ENCODE data around the gene PTPRQ.

The PTPRQ gene

GRCh38 chr12:80701388-80701787 is 257.4 kb downstream of the PTPRQ start:
- no peak for DNase-seq (ENCODE audit: low read depth)

- no peak for DNase-seq (ENCODE audit: low read depth)
These were observed 259.1 kb downstream of the PTPRQ start for GRCh38 chr12:80702889-80703805.

GRCh38 chr12:80704420-80704819 is 260.4 kb downstream of the PTPRQ start:
- DNase-seq (ENCODE audit: low read depth): no peak

GRCh38 chr12:80707126-80707829 is 263.2 kb downstream of the PTPRQ start, which contains the start of gene MYF6:
TSS of gene MYF6 (plus strand) at chr12:80707634. CDS start at chr12:80707720, 86 bp downstream.
- no peak for DNase-seq (ENCODE audit: low read depth)

- no peak for DNase-seq (ENCODE audit: low read depth)
These were observed 263.8 kb downstream of the PTPRQ start for GRCh38 chr12:80707830-80708258.

- no peak for DNase-seq (ENCODE audit: low read depth)
These were observed 264.4 kb downstream of the PTPRQ start for GRCh38 chr12:80708259-80708974.

- DNase-seq (ENCODE audit: low read depth): no peak
These were observed 264.9 kb downstream of the PTPRQ start for GRCh38 chr12:80708975-80709328.

GRCh38 chr12:80709811-80710726 is 266.0 kb downstream of the PTPRQ start:
- no peak for DNase-seq (ENCODE audit: low read depth)

GRCh38 chr12:80710727-80711449 is 266.9 kb downstream of the PTPRQ start:
- DNase-seq (ENCODE audit: low read depth): no peak

GRCh38 chr12:80711866-80712265 is 267.8 kb downstream of the PTPRQ start:
- DNase-seq (ENCODE audit: low read depth): no peak

GRCh38 chr12:80712866-80713265 is 268.8 kb downstream of the PTPRQ start:
- DNase-seq (ENCODE audit: low read depth): no peak

GRCh38 chr12:80713419-80713818 is 269.4 kb downstream of the PTPRQ start:
- DNase-seq (ENCODE audit: low read depth): no peak

GRCh38 chr12:80714055-80714454 is 270.0 kb downstream of the PTPRQ start:
- DNase-seq (ENCODE audit: low read depth): no peak

- no peak for DNase-seq (ENCODE audit: low read depth)
These were observed 270.8 kb downstream of the PTPRQ start for GRCh38 chr12:80714846-80715245.

GRCh38 chr12:80715713-80716249 is 271.7 kb downstream of the PTPRQ start:
- DNase-seq (ENCODE audit: low read depth): no peak

- DNase-seq (ENCODE audit: low read depth): no peak
These were observed 272.8 kb downstream of the PTPRQ start, which contains the start of gene MYF5 for GRCh38 chr12:80716696-80717469. TSS of gene MYF5 (plus strand) at chr12:80716912. CDS start at chr12:80717064, 152 bp downstream.

- DNase-seq (ENCODE audit: low read depth): no peak
These were observed 273.8 kb downstream of the PTPRQ start for GRCh38 chr12:80717856-80718255.

GRCh38 chr12:80720516-80720915 is 276.5 kb downstream of the PTPRQ start:
- no peak for DNase-seq (ENCODE audit: low read depth)

GRCh38 chr12:80721326-80721725 is 277.3 kb downstream of the PTPRQ start:
- DNase-seq (ENCODE audit: low read depth): no peak

Measured in activated T-cell treated with anti-CD3 and anti-CD28 coated beads for 24 hours (primary cell).